GM19035 (cell line): ENCODE data around the gene SYT2.

ENCODE experiments used
- ATAC-seq: cut with Tn5 transposase; IDR thresholded peaks from one replicate; pipeline ENCODE4 v1.9.1; 2021; ENCODE audit not compliant: unreplicated experiment

SYT2 gene

GRCh38 chr1:202706851-202707250 lies 3.4 kb downstream of the SYT2 start:
- ATAC-seq, result no peak

- no peak for ATAC-seq
Observed at GRCh38 chr1:202704601-202705000, 5.7 kb downstream of the SYT2 start.

- ATAC-seq, result no peak
Observed at GRCh38 chr1:202703191-202703590, 7.1 kb downstream of the SYT2 start.

GRCh38 chr1:202702088-202702487 lies 8.2 kb downstream of the SYT2 start:
- ATAC-seq, result no peak

- no peak for ATAC-seq
Observed at GRCh38 chr1:202701200-202701599, 9.1 kb downstream of the SYT2 start.

GRCh38 chr1:202700061-202700460 lies 10.2 kb downstream of the SYT2 start:
- no peak for ATAC-seq

- no peak for ATAC-seq
Observed at GRCh38 chr1:202698276-202698675, 12.0 kb downstream of the SYT2 start.

- ATAC-seq, result no peak
Observed at GRCh38 chr1:202697038-202697437, 13.2 kb downstream of the SYT2 start.

GRCh38 chr1:202694314-202694713 lies 15.9 kb downstream of the SYT2 start:
- ATAC-seq, result no peak

- ATAC-seq, result no peak
Observed at GRCh38 chr1:202692959-202693555, 17.2 kb downstream of the SYT2 start.

GRCh38 chr1:202691816-202692215 lies 18.4 kb downstream of the SYT2 start:
- no peak for ATAC-seq

GRCh38 chr1:202689493-202690342 lies 20.5 kb downstream of the SYT2 start:
- no peak for ATAC-seq

- no peak for ATAC-seq
Observed at GRCh38 chr1:202689082-202689481, 21.2 kb downstream of the SYT2 start.

- ATAC-seq, result no peak
Observed at GRCh38 chr1:202688401-202688800, 21.9 kb downstream of the SYT2 start.

- ATAC-seq, result no peak
Observed at GRCh38 chr1:202687798-202688197, 22.5 kb downstream of the SYT2 start.

GRCh38 chr1:202687370-202687769 lies 22.9 kb downstream of the SYT2 start:
- ATAC-seq, result no peak

- ATAC-seq, result no peak
Observed at GRCh38 chr1:202685641-202686040, 24.6 kb downstream of the SYT2 start.

GRCh38 chr1:202684716-202685115 lies 25.5 kb downstream of the SYT2 start:
- no peak for ATAC-seq

GRCh38 chr1:202683029-202683428 lies 27.2 kb downstream of the SYT2 start:
- ATAC-seq, result no peak

- ATAC-seq, result no peak
Observed at GRCh38 chr1:202682477-202682876, 27.8 kb downstream of the SYT2 start.

- no peak for ATAC-seq
Observed at GRCh38 chr1:202681736-202682420, 28.4 kb downstream of the SYT2 start.
